ENCODE results near the gene CSNK1D. TPM values are rescaled to one million over a fixed set of nuclear protein-coding genes. Genes with fewer than 3 reads are reported as not detected.

CSNK1D gene
- total RNA-seq, 1 donor: 57.0 TPM

- no peak for DNase-seq (ENCODE audit: low read depth)
- no peak for TF ChIP-seq CTCF (IDR thresholded peaks at IDR 0.05; ENCODE audit: insufficient read depth, low read depth, low read length)
- H3K4me3 ChIP-seq (ENCODE audit: low read depth, low read length): no peak overlapping the region
Measured at GRCh38 chr17:82314727-82315605, 41.5 kb upstream of the CSNK1D start.

- DNase-seq (ENCODE audit: low read depth): no peak
- H3K4me3 ChIP-seq (ENCODE audit: low read depth, low read length): no peak overlapping the region
- TF ChIP-seq CTCF (IDR thresholded peaks at IDR 0.05; ENCODE audit: insufficient read depth, low read depth, low read length): no peak
Measured at GRCh38 chr17:82314012-82314726, 40.7 kb upstream of the CSNK1D start.

GRCh38 chr17:82313195-82314011 lies 39.9 kb upstream of the CSNK1D start:
- TF ChIP-seq CTCF (IDR thresholded peaks at IDR 0.05; ENCODE audit: insufficient read depth, low read depth, low read length): no peak
- no peak for DNase-seq (ENCODE audit: low read depth)
- no peak overlapping the region for H3K4me3 ChIP-seq (ENCODE audit: low read depth, low read length)

- no peak for TF ChIP-seq CTCF (IDR thresholded peaks at IDR 0.05; ENCODE audit: insufficient read depth, low read depth, low read length)
- DNase-seq (ENCODE audit: low read depth): no peak
- H3K4me3 ChIP-seq (ENCODE audit: low read depth, low read length): no peak overlapping the region
Measured at GRCh38 chr17:82311971-82312370, 38.5 kb upstream of the CSNK1D start.

- H3K4me3 ChIP-seq (ENCODE audit: low read depth, low read length): no peak overlapping the region
- no peak for TF ChIP-seq CTCF (IDR thresholded peaks at IDR 0.05; ENCODE audit: insufficient read depth, low read depth, low read length)
- DNase-seq (ENCODE audit: low read depth): no peak
Measured at GRCh38 chr17:82310877-82311276, 37.4 kb upstream of the CSNK1D start.

- no peak for DNase-seq (ENCODE audit: low read depth)
- TF ChIP-seq CTCF (IDR thresholded peaks at IDR 0.05; ENCODE audit: insufficient read depth, low read depth, low read length): no peak
- no peak overlapping the region for H3K4me3 ChIP-seq (ENCODE audit: low read depth, low read length)
Measured at GRCh38 chr17:82309656-82310570, 36.4 kb upstream of the CSNK1D start.
